Neutrophil (primary cell): ENCODE measurements around the gene ACBD3.

Experiments used
- H3K27ac ChIP-seq: fragments of 200-600 bp; sonication (generic); 2 replicates; pipeline ENCODE4 v1.5.1; 2016; ENCODE audit warnings: mild to moderate bottlenecking, moderate library complexity
- H3K27me3 ChIP-seq: fragments of 200-600 bp; sonication (generic); 2 replicates; pipeline ENCODE4 v1.6.0; 2016; ENCODE audit warnings: mild to moderate bottlenecking
- H3K36me3 ChIP-seq: fragments of 200-600 bp; sonication (generic); 2 replicates; pipeline ENCODE4 v1.5.1; 2017
- H3K4me1 ChIP-seq, 2 experiments: fragments of 200-600 bp in 1 of 2; sonication (generic) in 1 of 2; 1 replicate in 1 of 2; 2 replicates in 1 of 2; pipeline versions ENCODE4 v1.5.1 to v1.6.1; 2013 to 2016; ENCODE audit warnings: low read depth in 1 of 2, low read length in 1 of 2, mild to moderate bottlenecking in 1 of 2, moderate library complexity in 1 of 2; ENCODE audit not compliant: control insufficient read depth in 1 of 2, insufficient read depth in 1 of 2
- H3K4me3 ChIP-seq, 2 experiments: fragments of 200-600 bp in 1 of 2; sonication (generic) in 1 of 2; 1 replicate in 1 of 2; 2 replicates in 1 of 2; pipeline ENCODE4 v1.5.1; 2013 to 2016; ENCODE audit warnings: low read depth in 1 of 2, low read length in 1 of 2, mild to moderate bottlenecking in 1 of 2, moderate library complexity in 1 of 2
- H3K9me3 ChIP-seq: fragments of 200-600 bp; sonication (generic); 2 replicates; pipeline ENCODE4 v1.5.1; 2016
- TF ChIP-seq, protein P1 (sequence below): fragments of 200-600 bp; sonication (generic); IDR thresholded peaks from 2 replicates; pipeline ENCODE4 v1.5.1; 2016; ENCODE audit warnings: antibody characterized with exemption

ACBD3 gene

DNA sequence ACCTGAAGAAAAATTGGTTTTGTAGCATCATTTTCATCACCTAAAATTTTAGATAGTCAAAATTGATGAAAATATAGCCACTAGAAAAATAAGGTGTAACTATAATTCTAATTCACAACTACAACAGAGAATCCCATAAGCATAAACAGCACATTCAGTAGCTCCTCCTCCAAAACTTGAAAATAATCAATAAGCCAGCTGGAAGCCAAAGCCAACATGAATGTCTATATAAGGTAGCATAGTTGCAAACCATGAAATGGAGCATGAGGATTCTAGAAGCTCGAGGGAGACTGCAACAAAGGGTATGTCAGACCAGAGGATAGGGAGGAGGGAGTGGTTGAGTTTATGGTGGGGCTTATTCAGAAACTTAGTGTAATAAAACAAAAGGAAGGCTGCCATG lies 22.4 kb downstream of the ACBD3 start:
- Histone ChIP-seq H3K9me3 (no peaks in the 10 kb centered on the region), H3K36me3 (peaks cover 47% of the 10 kb centered on the region), H3K4me3 (no peak overlapping the region), H3K27me3 (no peaks in the 10 kb centered on the region), H3K27ac (peak overlapping the region; percentile 61), H3K4me1 (peaks cover 14 to 18% of the 10 kb centered on the region in 2 experiments)
- TF ChIP-seq, protein P1, sequence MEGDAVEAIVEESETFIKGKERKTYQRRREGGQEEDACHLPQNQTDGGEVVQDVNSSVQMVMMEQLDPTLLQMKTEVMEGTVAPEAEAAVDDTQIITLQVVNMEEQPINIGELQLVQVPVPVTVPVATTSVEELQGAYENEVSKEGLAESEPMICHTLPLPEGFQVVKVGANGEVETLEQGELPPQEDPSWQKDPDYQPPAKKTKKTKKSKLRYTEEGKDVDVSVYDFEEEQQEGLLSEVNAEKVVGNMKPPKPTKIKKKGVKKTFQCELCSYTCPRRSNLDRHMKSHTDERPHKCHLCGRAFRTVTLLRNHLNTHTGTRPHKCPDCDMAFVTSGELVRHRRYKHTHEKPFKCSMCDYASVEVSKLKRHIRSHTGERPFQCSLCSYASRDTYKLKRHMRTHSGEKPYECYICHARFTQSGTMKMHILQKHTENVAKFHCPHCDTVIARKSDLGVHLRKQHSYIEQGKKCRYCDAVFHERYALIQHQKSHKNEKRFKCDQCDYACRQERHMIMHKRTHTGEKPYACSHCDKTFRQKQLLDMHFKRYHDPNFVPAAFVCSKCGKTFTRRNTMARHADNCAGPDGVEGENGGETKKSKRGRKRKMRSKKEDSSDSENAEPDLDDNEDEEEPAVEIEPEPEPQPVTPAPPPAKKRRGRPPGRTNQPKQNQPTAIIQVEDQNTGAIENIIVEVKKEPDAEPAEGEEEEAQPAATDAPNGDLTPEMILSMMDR, result no peak

DNA sequence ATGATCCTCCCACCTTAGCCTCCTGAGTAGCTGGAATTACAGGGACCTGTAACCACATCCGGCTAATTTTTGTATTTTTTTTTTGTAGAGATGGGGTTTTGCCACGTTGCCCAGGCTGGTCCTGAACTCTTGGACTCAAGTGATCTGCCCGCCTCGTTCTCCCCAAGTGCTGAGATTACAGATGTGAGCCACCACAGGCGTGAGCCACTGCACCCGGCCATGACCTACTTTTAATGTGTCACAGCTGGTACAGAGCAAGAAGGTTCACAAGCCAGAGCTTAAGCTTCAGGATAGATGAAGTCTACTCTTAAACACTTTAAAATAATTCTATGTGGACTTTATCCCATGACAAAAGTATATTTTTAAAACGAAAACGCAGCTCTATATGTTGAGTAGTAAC lies 23.6 kb downstream of the ACBD3 start:
- TF ChIP-seq, protein P1, result no peak
- peaks cover 60% of the 10 kb centered on the region for H3K36me3 ChIP-seq

DNA sequence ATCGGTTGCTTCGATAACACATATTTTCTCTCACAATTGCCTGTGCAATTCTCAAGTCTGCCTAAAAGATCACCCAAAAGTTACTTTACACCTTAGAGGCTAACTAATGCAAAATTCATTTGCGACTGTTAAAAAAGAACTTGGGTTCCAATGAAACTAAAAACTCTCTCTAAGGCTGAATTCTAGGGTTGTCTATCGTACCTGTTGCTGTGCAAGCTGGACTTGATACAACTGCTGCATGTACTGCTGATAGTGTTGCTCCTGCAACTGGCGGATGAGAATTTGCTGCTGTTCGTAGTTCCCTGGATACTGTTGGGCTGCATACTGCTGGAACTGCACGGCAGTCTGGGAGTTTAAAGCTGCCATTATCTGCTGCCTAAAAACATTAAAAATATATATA lies 27.6 kb downstream of the ACBD3 start:
- Histone ChIP-seq H3K27me3 (no peaks in the 10 kb centered on the region), H3K9me3 (no peaks in the 10 kb centered on the region), H3K27ac (no peak overlapping the region), H3K4me1 (peaks cover 3 to 13% of the 10 kb centered on the region in 2 experiments), H3K36me3 (peaks cover 82% of the 10 kb centered on the region), H3K4me3 (no peak overlapping the region)
- TF ChIP-seq, protein P1, result no peak

More for the DNA sequence above, 23.6 kb downstream of the ACBD3 start:
- Histone ChIP-seq H3K4me3 (no peak overlapping the region), H3K9me3 (no peaks in the 10 kb centered on the region), H3K27ac (no peak overlapping the region), H3K4me1 (peaks cover 14 to 18% of the 10 kb centered on the region in 2 experiments), H3K27me3 (no peaks in the 10 kb centered on the region)

DNA sequence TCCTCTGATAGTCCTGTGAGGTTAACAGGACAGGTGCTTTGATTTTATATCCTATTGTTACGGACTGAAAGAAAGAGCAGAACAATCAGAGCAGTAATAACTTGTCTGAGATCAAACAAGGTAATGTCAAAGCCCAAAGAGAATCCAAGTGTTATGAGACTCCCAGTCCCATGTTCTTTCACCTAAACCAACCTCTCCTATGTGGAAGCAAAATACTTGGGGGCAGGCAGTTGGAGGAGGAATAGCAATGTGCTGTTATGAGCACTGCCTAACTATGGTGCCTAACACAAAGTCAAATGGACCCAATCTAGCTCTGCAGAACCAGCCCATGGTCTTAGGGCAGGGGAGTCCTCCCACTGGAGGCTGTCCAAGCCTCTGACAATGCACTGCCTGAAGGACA lies 28.1 kb downstream of the ACBD3 start:
- H3K36me3 ChIP-seq, result peaks cover 83% of the 10 kb centered on the region

DNA sequence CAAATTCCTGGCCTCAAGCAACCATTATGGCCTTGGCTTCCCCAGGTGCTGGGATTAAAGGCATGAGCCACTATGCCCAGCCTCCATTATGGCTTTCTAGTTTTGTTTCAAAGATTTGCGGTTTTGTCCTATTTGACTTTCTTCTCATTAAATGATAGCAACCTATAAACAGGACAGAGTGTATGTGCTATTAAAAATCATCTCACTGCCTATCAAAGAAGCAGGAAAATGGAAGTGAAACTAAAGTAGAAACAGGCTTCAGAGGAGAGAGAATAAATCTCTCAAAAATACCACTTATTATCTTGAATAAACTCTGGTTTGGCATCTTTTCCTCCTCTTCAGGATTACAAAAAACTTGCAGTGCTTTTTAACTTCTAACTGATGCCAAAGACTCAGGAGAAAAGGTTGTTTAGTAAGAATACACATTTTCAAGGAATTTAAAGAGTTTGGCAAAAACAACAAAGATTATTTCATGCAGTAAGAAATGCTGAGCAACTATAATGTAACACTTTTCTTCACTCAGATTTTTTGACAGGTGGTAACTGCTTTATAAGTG lies 28.7 kb downstream of the ACBD3 start:
- no peak overlapping the region for H3K4me3 ChIP-seq
- H3K4me1 ChIP-seq, result peaks cover 3 to 18% of the 10 kb centered on the region in 2 experiments
- no peaks in the 10 kb centered on the region for H3K9me3 ChIP-seq
- H3K36me3 ChIP-seq, result peaks cover 86% of the 10 kb centered on the region
- no peaks in the 10 kb centered on the region for H3K27me3 ChIP-seq
- TF ChIP-seq, protein P1, result no peak
- no peak overlapping the region for H3K27ac ChIP-seq

More for the DNA sequence above, 28.1 kb downstream of the ACBD3 start:
- H3K4me3 ChIP-seq, result no peak overlapping the region
- no peaks in the 10 kb centered on the region for H3K9me3 ChIP-seq
- peaks cover 3 to 18% of the 10 kb centered on the region in 2 experiments for H3K4me1 ChIP-seq
- no peak overlapping the region for H3K27ac ChIP-seq
- TF ChIP-seq, protein P1, result no peak
- no peaks in the 10 kb centered on the region for H3K27me3 ChIP-seq
